ENCODE results near the gene PCDH9.
"Not testable (repeated sequence)": the region's sequence is repeated elsewhere in the genome, so short reads cannot be mapped to it uniquely, and the experiment has no call there.

Gene PCDH9

DNA sequence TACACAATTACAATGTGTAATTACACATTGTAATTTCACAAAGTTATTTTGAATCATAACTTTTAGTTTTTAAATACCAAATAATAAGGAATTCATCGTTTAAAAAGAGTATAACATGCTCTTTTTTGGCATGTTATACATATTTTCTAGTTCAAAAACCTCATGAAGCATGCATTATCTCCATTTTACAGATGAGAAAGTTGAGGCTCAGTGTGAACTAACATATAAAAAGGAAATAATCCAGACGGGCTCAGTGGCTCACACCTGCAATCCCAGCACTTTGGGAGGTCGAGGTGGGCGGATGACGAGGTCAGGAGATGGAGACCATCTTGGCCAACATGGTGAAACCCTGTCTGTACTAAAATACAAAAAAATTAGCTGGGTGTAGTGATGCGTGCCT, 107.9 kb downstream of the PCDH9 start:
- FAIRE-seq = no peak

DNA sequence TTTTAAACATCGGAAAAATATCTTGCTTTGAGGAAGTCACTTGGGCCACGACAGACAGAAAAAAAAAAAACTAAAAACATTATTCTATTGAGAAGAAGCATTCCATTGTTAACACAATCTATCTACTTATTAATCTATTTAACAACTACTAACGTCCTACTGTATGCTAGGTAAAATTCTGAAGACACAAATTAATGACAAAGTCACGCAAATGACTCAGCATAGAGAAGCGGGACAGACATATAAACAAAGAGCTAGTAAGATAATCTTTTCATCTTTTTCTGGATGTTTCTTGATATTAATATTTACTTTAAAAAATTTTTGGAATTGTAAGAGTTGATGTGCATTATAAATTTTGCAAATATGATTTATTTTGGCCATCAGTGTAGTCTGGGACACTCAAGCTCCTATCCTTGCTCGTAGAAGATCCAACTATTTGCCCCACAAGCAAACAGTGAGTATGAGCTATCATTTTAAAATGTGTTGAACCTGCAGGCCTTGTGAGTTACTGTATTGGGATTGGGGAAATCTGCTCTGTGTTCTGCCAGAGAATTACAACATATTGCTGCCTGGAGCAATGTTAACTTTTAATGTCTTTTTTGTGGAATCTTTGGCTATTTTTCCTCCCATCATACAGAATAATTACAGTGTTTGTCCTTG, 109.1 kb downstream of the PCDH9 start:
- FAIRE-seq = no peak

DNA sequence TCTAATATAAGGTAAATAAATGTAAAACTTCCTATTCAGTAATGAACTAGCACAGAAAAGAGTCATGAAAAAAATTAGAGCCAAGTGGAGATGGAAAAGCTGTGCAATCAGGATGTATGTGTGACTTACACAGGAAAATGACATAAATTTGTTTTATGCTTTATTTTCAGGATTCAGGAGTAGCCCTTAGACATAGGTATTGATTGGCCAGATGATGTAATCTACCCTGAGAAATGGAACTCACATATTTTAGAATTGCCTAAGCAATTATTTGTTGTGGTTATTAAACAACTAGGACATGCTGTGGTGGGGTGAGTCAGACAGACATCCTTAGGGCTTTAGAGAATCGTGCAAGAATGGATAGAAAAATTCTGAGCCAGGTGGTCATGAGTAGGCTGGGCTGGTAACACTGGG, 110.6 kb downstream of the PCDH9 start:
- FAIRE-seq = no peak

DNA sequence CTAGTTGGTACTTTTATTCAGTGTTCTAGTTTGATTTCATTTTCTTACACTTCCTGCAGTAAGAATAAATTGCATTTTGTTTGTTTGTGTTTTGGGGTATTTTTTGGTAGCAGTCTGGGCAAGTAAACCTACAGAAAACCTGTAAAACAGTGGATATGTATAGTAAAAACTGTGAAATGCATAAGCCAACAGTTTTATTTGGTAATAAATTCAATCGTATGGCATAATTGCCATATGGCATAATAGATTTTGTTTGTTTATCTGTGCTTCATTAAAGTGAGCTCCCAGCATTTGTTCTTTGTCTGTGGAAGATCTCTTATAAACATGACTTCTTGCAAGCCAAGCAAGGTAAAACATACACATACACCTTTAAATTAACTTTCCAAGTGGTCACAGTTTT, 111.9 kb downstream of the PCDH9 start:
- FAIRE-seq = no peak

DNA sequence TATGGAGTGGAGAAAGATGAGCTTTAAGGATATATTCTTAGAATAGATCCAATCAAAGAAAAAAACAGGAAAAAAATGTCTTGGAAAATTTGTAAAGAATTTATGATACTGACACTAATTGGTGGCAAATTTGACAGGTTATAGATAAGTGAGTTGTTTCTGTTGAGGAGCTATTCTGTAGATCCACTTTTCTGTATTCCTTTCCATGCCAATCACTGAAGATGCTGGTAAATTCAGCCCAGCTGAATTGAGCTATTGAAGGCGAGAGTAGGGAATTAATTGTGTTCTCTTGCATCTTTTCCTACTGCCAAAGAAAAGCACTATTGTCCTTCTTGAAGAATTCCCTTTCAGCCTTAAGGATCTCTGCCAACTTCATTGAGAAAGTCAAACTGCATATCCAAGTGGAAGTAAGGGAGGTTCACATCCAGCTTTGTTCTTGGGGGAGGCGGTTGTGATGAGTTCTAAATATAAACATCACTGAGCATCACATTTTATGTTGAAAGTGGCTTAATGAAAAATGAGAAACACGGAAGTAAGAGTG, 113.1 kb downstream of the PCDH9 start:
- no peak for FAIRE-seq

DNA sequence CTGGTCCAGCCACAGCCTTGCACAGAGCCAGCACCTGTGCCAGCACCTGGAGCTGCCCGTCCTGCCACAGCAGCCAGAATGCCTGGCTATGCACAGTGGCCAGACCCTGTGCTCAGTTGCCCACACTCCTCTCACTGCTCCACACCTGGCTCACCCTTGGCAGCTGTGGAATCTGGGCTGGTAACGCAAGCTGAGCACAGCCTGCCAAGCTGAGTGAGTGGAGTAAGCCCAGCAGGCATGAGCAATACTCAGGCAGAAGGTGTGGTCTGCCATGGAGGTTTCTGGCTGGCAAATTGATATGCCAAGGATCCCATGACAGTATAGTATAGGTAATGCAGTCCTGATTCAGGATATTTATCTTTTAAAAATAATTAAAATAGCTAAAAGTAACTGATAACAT, 122.2 kb downstream of the PCDH9 start:
- FAIRE-seq = no peak

DNA sequence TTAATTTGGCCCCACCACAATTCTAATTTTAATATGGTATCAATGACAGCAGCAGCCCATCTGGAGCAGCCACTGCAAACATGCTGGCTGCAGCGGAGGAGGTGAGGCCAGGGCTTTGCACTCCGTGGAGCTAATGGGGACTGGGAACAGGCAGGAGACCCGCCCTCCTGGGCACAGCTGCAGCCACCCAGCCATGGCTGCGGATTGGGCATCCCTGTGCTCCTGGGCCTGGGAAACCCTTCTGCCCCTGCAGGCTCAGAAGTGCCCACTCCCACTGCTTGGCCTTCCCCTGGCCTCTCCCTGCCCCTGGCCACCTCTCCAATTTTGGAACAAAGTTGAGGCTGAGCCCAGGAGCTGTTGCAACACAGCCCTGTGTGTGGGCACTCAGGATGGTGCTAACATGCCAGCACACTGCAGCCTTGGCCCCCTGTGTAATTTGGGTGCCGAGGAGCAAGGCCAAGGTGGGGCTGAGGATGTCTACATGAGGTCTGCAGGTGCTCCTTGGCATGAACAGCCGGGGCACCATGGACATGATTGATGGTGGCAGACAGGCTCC, 123.6 kb downstream of the PCDH9 start:
- FAIRE-seq = no peak

DNA sequence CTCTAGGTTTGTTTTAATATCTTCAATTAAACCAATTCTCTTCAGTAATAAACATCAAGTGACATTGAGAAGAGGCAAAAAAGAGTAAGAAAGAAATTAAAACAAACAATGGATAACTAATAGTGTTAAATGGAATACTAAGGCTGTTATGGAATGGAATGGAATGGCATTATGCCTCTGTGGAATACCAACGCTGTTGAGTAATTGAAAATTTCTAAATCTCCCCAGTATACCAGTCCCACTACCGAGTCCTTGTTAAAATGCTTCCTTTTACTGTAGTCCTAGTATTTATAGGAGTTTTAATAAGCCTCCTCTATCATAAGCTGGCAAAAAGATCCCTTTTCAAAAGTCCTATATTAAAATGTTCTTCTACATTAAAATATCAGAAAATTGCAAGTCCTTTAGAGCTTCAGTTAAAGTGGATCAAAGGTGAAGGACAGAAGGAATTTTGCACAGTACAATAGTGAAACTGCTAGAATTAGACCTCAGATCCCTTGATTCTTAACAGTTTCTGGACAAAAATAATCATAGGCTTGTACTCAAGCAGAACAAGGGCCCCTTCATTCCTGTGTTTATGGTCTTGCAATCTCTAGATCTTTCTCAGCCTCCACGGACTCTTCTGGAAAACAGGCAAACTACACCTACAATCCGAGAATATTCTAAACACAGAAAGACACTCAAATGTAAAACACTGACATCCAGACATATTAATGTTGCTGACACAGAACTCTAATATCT, 128.2 kb downstream of the PCDH9 start:
- FAIRE-seq = no peak

DNA sequence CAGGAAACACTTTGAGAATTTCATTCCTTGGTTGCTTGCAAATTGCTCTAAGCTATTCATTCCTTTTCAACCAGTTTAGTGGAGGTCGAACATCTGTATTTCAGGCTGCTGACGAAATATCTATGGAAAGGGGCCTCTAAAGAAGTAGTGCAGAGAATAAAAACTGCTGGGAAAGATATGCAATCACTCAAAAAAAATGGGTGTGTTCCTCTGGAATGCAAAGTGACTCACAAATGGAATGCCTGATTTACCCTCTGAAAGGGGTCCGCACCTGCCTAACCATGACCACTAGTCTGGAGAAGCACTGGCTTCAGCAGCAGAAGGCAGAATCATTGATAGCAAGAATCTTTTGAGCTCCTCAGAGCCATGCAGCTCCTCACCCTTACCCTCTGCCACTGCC, 129.4 kb downstream of the PCDH9 start:
- no peak for FAIRE-seq

DNA sequence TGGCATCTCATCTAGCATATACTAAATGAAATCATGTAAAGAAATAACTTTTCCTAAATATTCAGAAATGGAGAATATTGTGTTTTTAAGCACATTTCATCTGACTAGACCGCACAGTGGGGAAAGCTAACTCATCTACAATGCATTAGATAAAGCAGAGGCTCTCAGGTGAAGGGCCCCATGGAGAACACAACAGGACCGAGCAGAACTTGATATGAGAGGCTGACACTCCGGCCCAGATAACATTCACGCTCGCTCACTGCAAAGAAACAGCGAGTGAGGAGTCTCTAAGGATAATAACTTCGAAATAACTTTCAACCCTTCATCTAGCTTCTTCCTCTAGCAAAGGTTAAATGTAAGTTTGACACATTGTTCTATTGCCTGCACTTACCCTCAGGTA, 130.6 kb downstream of the PCDH9 start:
- no peak for FAIRE-seq

DNA sequence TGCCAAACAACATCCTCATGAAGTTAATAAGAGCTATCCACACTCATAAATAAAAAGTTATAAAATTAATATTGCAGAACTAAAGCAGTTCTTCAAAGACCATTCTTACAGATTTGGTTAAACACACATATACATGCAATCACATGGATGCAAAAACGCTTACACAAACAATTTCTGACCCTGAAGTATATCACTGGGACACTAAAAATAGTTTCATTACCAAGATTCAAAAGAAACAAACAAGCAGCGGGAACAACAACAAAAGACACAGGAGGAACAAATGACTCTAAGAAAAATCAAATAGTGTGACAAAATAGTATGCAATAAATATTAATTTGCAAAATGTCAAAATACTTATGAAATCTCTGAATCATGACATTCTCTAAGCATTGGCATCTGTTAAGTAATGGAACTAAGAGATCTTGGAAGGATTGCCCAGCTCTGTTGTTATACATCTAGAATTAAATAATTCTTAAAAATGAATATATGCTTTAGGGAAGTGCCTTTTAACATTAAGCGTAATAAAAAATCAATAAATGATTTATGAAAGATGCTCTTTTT, 132.2 kb downstream of the PCDH9 start:
- FAIRE-seq = no peak

DNA sequence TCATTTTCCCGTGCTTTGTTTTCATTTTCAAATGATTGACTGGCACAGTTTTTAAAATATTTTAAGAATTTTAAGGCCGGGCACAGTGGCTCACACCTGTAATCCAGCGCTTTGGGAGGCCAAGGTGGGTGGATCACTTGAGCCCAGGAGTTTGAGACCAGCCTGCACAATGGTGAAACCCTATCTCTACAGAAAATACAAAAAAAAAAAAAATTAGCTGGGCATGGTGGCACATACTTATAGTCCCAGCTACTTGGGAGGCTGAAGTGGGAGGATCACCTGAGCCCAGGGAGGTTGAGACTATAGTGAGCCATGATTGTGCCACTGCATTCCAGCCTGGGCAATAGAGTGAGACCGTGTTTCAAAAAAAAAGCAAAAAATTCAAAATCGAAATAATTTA, 133.2 kb downstream of the PCDH9 start:
- FAIRE-seq = not testable (repeated sequence)

DNA sequence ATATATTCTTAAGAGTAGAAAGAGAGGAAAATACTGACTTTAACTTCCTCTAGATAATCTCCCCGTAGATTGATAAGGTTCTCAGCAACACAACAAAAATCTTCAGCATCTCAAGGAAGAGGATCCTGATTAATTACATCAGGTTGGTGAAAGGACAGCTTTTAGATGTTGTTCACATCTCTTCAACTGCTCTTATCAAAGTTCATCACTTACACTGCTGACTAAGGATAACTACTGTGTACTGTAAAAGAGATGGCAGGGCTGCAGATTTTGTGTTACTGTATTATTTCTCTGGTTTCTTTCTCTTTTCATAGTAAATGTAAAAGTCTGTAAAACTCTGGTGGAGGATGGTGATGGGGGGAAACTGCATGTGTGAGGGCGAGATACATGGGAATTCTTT, 133.7 kb downstream of the PCDH9 start:
- no peak for FAIRE-seq

DNA sequence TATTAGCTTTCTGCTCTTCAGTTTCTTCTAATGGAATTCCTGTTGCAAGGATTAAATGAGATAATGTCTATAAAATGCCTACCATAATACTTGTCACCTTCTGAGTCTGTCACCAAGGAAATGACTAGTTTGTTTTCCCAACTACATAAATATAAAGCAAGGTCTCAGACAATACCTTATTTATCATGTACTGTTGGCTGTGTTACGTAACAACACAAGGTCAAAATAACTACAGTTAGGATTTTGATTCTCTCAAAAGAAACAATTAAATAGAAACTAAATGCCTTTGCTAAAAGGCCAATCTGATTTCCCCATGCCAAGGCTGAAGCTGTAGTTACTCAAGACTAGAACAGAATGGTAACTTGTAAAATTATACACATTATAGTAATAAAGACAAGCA, 134.5 kb downstream of the PCDH9 start:
- no peak for FAIRE-seq

DNA sequence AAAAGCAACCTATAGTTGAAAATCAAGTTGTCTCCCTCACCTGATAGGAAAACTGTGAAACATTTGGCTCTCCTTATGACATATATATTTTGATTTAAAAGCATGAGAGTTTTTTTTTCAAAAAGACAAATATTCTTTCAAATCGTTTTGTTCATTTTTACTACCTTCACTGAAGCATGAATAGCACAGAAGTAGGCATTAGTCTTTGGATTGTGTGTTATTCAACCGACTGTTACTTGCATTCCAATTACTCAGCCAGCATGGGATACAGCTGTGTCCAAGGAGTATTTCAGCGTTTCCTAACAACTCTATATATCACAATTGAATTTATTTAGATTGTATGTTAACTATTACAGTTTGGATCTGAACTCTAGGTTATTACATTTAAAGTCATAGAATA, 135.2 kb downstream of the PCDH9 start:
- no peak for FAIRE-seq

DNA sequence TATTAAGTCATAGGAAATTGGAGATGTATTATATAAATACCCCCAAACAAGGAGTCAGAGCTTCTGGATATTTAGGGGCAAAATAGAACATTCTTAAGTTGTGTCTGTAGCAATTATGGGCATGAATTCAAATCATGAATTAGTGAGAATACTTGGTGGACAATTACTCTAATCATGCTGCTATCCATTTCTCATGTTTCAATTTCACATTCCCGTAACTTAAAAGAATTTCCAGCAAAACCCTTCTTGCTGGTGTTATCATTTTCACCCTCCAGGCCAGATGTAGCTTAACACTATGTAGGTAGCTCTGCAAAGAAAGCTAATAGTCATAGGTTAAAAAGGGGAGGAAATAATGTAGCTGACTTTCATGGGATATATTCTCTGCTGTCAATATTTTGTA, 136.1 kb downstream of the PCDH9 start:
- no peak for FAIRE-seq

DNA sequence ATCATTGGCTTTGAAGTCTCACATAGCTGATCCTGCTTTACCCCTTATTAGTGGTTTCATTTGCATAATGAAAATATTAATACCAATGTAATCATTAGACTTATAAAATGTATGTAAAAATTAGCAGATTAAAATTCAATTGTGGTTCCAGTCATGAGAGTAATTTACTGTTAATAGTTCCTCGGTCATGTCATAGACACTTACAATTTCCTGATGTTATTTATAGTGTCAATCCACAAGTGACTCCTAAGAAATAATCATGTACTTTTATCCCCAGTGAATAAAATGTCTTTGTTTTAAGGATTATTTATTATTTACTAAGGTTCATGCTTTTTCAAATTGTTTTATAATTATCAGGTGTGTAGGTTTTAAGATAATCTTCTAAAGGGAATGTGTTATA, 138.5 kb downstream of the PCDH9 start:
- FAIRE-seq = no peak

DNA sequence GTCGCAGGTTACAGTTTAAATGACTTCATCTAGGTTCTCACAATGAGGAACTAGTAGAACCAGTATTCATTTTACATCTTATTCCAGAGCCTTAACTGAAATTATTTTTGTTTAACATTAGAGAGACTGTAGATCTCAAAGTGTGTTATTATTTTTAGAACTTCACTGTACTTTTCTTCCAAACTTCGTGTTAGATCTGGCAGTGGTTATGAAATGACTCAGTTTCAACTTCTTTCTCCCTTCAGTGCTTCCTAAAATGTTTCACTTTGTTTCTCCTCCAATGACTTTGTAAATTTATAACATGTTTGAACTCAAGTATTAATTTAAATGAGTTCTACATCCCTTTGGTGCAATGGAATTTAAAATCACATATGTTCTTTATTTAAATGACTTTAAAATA, 139.3 kb downstream of the PCDH9 start:
- FAIRE-seq = no peak

DNA sequence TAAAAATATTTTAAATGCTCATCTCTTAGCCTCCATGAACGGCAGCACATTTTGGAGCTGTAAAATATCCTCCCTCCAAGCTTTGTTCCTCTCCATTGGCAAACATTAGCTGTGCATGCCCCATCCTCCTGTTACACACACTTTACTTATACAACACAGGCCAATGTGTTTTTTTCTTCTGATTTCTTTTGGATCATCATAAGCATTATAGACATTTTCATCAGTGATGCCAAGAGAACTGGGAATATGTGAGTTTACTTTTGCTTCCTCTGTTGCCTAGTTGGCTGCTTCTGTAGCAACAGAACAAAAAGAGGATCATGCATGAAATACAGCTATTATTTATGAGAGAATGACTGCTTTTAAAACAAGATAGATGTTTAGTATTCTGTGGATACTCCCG, 142.6 kb downstream of the PCDH9 start:
- no peak for FAIRE-seq

DNA sequence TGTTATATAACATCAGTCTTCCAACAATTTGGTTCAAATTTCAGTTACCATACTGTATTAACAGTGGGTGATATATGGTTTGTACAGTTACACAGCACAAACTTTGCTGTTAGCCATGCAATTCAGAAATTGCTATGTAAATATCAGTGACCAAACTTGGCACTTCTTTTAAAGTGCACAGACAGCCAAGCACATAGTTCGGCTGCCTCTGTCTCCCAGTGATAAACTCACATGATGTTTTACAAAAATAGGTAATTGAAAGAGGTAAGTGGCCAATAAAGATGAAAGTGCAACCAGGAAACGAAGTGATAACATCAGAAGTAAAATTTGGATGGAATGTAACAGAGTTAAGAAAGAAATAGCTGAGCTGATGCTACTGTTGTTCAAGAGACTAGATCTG, 143.9 kb downstream of the PCDH9 start:
- FAIRE-seq = no peak

DNA sequence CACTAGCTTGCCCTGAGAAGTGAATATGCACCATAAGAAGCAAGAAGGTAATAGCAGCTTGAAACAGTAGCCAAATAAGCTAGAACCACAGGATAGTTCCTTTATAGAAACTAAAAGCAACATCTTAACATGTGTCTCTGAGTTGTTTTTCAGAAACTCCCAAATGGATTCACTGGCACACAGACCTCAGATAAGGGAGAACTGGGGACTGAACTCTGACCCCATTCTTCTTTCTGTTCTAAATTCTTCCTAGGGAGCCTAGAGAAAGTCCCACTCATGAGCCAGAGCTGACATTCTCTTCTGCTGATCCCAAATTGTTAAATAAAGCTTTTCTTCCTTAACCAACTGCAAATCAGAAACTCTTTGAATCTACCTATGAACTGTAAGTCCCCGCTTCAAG, 146.1 kb downstream of the PCDH9 start:
- no peak for FAIRE-seq

DNA sequence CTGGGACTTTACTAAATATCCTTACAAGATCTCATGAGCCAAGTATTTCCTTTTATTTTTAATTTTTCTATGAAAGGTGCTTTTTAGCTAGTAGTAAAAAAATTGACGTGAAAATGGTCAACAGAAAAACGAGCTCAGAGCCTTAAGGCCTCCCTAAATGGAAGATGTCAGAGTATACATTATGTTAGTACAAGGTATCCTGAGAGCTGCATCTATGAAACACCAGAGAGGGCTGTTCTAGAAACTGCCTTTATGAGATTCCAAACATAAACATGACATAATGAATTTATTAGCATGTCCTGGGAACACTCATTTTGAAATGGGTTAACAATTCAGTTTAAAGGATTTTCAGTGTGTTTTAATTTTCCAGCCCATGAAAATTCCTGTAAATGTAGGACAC, 146.6 kb downstream of the PCDH9 start:
- no peak for FAIRE-seq

DNA sequence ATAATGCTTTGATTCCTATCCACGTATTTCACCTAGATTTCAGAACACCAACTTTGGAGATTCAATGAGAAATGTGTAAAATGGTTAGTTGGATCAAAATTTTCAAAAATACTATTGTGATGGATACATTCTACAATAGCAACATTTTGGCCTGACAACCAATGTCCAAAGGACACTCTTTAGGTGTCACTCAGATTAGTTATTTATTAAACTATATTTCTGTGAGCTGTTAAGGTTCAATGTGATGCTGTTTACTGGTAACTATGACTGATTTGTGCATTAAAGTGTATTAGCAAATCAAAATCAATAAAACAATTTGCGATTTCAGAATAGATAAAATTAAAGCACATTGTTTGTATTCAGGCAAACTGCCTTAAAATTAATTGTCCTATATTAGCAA, 149.8 kb downstream of the PCDH9 start:
- no peak for FAIRE-seq

DNA sequence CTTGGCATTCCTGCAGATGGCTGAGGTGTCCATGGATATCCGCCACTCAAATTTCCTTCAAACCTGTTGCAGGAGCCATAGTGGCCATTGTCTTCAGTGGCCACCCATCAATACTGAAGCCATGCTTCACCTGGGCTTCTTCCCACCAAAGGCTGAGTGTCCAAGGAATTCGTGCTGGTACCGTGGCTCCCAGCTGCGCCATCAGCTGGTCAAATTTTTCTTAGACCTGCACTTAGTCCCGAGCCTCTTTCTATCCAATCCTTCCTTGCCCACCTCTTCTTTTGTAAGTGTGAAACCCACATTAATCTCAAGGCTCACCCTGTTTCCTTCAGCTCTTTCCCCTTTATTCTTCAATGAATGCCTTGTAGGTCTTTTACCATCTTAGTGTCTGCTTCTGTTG, 152.1 kb downstream of the PCDH9 start:
- FAIRE-seq = no peak

Measured in endometrium (tissue), 2 donors.